GM18873 (cell line): ENCODE measurements around the gene PRAMEF1.
"Not testable (repeated sequence)": the region's sequence is repeated elsewhere in the genome, so short reads cannot be mapped to it uniquely, and the experiment has no call there.

Experiments used
- ATAC-seq: cut with Tn5 transposase; IDR thresholded peaks from one replicate; pipeline ENCODE4 v1.9.1; 2021; ENCODE audit warnings: mild to moderate bottlenecking, moderate library complexity, moderate number of reproducible peaks; ENCODE audit not compliant: unreplicated experiment, low FRiP score

The PRAMEF1 gene

DNA sequence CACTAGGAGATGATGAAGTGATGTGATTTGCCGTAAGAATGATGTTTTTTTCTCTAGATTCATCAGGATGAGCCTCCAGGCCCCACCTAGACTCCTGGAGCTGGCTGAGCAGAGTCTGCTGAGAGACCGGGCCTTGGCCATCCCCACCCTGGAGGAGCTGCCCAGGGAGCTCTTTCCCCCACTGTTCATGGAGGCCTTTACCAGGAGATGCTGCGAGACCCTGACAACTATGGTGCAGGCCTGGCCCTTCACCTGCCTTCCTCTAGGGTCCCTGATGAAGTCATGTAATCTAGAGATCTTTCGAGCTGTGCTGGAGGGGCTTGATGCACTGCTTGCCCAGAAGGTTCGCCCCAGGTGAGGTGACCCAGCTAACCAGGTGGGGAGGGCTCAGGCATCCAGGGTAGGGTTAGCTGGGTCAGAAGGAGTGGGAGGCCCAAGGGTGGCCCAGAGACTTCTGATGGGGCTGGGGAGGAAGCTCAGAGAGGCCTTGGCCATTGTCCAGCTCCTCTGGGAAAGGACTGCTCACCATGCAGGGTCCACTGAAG, 16.3 kb upstream of the PRAMEF1 start:
- ATAC-seq: no peak

DNA sequence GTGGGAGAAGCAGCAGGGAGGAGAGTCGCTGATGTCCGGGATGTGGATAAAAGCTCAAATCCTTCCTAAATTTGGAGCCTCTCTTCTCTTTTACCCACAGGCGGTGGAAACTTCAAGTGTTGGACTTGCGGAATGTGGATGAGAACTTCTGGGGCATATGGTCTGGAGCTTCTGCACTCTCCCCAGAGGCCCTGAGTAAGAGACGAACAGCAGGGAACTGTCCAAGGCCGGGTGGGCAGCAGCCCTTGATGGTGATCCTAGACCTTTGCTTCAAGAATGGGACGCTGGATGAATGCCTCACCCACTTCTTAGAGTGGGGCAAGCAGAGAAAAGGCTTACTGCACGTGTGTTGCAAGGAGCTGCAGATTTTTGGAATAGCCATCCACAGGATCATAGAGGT, 15.8 kb upstream of the PRAMEF1 start:
- no peak for ATAC-seq

DNA sequence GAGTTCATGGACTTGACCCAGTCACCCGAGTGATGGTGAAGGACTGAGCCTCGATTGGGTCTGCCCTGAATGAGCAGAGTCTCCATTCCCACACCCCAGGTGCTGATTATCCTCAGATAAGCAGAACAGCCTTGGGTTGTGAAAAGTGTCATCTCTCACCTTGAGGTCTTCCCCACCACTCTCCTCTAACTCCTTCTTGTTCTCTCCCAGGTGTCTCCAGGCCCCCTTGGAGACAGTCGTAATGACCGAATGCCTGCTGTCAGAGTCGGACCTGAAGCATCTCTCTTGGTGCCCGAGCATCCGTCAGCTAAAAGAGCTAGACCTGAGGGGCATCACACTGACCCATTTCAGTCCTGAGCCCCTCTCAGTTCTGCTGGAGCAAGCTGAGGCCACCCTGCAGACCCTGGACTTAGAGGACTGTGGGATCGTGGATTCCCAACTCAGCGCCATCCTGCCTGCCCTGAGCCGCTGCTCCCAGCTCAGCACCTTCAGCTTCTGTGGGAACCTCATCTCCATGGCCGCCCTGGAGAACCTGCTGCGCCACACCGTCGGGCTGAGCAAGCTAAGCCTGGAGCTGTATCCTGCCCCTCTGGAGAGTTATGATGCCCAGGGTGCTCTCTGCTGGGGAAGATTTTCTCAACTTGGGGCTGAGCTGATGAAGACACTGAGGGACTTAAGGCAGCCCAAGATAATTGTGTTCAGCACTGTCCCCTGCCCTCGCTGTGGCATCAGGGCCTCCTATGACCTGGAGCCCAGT, 14.2 kb upstream of the PRAMEF1 start:
- ATAC-seq: no peak

DNA sequence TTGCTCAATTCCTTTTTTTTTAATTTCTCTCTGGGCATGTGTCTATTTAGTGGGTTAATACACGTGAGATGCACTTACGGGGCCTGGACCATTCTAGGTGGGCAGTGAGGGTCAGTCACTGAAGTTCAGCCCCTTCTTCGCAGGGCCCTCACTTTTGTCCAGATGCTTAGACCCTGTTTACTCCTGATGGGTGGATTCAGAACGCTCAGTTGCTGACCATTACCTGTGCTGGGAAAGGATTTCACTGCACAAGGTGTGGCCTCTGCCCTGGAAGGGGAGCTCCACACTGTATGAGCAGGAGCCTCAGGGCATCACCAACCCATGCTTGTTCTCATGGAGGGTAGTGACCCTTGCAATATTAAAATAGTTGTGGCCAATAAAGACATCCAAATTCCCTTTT, 13.1 kb upstream of the PRAMEF1 start:
- ATAC-seq: no peak

DNA sequence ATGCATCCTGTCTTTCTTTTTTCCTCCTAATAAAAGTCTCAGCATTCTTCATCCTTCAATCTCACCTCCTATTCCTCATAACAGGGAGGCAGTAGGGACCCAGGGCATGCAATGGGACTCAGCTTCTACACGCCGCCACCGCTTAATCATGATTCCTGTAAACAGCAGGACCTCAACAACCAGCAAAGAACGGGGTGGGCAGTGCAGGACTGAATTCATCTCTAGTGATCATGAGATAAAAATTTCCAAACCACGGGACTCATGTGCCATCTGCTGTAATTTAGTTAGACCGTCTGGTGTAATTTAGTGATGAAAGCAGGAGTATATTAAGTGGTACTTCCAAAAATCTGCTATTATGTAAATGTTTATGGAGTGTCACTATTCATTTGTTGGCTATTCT, 12.3 kb upstream of the PRAMEF1 start:
- ATAC-seq: no peak

DNA sequence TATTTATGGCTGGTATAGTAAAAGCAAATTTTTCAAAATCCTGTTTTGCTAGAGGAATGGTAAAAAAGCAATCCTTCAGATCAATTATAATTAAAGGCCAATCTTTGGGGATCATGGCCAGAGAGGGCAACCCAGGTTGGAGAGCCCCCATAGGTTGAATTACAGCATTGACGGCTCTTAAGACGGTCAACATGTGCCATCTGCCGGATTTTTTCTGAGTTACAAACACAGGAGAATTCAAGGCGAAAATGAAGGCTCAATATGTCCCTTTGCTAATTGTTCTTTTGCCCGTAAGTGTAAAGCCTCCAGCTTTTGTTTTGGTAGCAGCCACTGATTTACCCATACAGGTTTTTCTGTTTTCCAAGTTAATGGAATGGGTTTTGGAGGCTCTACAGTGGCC, 9.7 kb upstream of the PRAMEF1 start:
- ATAC-seq: not testable (repeated sequence)

DNA sequence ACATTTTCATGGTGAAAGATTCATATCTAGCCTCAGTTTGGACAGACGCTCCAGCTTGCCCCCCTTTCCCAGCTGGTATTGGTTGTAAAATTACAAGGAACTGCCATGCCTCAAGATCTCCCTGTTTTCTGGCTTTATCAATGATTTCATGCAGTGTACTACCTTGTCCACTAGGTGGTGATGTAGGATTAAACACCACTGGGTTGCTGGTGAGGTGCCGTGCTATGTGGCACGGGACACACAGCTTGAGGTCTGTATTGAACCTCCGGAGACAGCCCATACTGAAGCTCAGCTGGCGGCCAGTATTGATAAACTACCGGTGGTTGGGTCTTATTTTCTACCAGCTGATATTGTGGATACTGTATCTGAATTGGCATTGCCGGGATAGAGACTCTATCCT, 7.4 kb upstream of the PRAMEF1 start:
- not testable (repeated sequence) for ATAC-seq

DNA sequence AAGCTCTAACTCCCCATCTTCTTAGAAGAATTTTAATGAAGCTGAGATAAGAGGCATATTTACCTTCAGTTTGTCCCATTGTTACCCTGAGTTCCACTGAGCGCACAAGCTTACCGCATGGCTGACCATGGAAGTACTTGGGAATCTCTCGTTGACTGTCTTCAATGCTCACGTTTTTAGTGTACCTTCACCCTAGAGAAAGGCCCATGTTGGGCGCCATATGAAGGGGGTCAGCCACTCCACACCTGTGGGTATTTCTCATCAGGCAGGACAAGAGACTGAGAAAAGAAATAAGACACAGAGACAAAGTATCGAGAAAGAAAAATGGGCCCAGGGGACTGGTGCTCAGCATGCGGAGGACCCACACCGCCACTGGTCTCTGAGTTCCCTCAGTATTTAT, 6.5 kb upstream of the PRAMEF1 start:
- not testable (repeated sequence) for ATAC-seq

DNA sequence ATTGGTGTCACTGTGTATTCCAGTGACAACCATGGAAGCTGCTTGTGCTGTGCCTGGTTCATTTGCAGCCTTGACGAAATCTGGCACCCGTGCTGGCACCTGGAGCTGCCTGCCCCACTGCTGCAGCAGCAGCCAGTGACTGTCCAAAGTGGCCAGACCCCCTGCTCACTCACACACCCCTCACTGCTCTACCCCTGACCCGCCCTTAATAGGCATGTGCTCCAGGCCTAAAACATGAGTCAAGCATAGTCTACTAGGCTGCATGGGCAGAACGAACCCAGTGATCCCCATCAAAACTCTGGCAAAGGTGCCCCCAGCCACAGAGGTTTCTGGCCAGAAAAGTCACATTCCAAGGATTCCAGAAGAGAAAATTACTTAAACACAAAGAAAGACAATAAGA, 7.7 kb downstream of the PRAMEF1 start:
- no peak for ATAC-seq

DNA sequence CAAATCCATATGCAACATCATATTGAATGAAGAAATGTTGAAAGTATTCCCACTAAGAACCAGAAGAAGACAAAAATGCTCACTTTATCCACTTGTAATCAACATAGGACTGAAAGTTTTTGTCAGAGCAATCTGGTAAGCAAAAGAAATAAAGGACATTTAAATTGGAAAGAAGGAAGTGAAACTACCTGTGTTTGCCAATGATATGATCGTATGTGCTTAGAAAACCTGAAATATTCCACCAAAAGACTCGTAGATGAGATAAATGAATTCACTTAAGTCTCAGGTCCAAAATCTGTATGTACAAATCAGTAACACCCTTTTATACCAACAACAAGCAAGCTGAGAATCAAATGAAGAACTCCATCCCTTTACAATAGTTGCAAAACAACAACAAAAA, 8.5 kb downstream of the PRAMEF1 start:
- ATAC-seq: no peak

DNA sequence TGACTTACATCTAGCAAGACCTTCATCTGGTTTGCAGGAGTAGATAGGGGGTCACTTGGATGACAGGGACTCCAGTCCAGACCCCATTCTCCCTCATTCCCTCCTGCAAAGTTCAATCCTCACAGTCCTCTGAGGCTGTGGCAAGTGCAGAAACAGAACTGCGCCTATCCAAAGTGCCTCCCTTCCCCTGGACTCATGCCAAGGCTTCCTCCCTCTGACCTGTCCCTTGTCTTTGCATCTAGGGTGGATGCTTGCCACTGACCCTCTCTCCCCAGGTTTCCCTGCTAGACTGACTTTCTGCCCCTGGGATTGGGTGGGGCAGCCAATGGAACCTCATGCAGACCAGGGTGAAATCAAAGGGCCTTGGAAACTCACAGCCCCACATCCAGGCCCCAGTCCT, 18.7 kb downstream of the PRAMEF1 start:
- no peak for ATAC-seq

DNA sequence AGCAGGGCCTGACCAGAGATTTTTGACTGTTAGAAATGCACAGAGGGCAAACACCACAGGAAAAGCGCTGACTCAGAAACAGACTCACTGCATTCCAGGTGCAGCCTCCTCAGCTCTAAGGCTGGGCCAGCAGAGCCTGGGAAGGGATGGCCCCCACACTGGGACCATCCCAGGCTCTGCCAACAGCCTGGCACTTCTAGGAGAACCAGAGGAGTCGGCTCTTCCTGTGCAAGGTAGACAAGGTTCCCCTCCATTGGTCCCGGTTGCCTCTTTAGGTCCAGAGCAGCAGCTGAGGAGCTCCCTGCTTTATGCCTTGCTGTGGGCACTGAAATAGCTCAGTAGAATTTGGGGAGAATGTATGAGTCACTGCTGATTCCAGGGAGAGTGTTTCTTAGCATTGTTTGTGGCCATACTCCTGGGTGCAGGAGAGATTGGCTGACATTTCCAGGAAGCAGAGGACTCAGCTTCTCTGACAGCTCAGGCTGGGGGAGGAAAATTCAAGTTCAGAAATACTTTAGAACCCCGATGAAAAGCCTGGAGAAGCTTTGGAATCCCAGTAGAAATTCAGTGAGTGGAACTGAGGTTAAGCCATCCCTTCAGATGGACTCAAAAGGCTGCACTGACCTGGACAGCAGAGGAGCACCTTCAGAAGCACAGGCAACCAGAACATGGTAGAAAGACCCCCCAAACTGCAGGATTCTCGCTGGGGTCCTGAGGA, 19.7 kb downstream of the PRAMEF1 start:
- no peak for ATAC-seq

DNA sequence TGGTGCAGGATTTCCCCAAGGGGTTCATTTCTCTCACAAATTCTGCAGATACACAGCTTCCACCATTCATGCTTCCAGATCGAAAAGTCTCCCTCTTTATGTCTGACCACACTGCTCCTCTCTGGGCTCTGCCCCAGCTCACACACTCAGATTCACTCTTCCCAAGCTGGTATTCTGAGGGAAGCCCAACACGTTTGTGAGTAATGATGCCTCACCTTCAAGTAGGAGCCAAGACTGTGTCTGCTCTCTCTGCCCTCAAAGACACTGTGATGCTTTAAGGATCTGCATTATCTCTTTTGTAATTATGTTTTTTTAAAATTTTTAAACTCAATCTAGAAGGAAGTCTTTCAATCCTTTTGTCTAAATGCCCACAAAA, 20.2 kb downstream of the PRAMEF1 start:
- ATAC-seq: no peak

DNA sequence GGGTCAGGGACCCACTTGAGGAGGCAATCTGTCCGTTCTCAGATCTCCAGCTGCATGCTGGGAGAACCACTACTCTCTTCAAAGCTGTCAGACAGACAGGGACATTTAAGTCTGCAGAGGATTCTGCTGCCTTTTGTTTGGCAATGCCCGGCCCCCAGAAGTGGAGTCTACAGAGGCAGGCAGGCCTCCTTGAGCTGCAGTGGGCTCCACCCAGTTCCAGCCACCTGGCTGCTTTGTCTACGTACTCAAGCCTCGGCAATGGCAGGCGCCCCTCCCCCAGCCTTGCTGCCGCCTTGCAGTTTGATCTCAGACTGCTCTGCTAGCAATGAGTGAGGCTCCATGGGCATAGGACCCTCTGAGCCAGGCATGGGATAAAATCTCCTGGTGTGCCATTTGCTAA, 27.9 kb downstream of the PRAMEF1 start:
- not testable (repeated sequence) for ATAC-seq

DNA sequence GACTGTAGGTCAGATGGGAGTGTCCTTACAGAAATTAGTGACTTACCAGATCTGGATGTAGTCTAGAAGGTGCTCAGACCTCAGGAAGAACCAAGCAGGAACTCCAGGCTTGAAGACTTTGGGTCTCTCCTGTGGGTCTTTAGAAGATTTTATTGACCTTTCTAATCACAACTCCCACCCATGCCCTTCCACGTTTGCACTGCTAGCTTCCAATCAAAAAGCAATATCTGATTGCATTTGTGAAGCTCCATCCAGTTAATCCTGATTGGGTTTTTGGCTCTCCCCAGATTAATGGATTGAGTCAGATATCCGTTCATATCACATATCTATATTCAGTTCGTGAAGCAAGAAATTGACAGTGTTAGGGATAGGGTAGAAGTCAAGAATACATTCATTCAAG, 40.1 kb downstream of the PRAMEF1 start, which contains the start of gene PRAMEF11:
TSS of gene PRAMEF11 (minus strand) at position 101 of the 400 bp plus-strand sequence. CDS start 2,621 bp downstream, outside the sequence.
- ATAC-seq: not testable (repeated sequence)

DNA sequence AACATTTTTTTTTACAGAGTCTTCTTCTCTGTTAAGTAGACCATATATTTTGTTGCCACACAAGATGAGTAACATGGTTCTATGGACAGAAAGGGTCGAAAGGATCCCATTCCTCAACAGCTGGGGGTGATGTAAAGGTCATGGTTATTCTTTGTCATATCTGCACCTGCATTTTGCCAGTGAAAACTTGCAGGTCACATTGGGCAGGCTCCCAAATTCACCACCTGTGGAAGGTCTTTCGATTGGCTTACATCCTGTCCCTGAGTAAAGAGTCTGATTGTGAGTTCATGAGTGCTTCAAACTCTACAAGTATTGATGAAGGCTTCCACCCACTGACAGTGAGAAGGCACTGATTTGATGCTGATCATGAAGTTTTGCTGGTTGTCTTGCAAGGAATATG, 42.1 kb downstream of the PRAMEF1 start:
- not testable (repeated sequence) for ATAC-seq
